ENCODE data around the gene MTHFS.

- no peak for TF ChIP-seq POLR2AphosphoS5 (IDR thresholded peaks at IDR 0.05; ENCODE audit: low read depth, low read length)
- no peak for TF ChIP-seq REST (IDR thresholded peaks at IDR 0.05; ENCODE audit: insufficient read depth in 1 of 2, low read depth in 2 of 2, low read length in 2 of 2)
- no peak for TF ChIP-seq SIN3A (IDR thresholded peaks at IDR 0.05; ENCODE audit: borderline replicate concordance, insufficient read depth, low read length)
- no peak for TF ChIP-seq TAF1 (IDR thresholded peaks at IDR 0.05; ENCODE audit: borderline replicate concordance, insufficient read depth, low read length)
These were observed 18.6 kb downstream of the MTHFS start for GRCh38 chr15:79878078-79878705.
